GM10266 (cell line): ENCODE measurements around the gene SKIC2.
"Not testable (repeated sequence)": the region's sequence is repeated elsewhere in the genome, so short reads cannot be mapped to it uniquely, and the experiment has no call there.

ENCODE experiments used
- DNase-seq: peaks from one replicate; pipeline ENCODE4 v3.0.0; 2012; ENCODE audit errors: extremely low spot score
- CTCF ChIP-seq: IDR thresholded peaks from 2 replicates; pipeline ENCODE4 v1.5.1; 2012; ENCODE audit warnings: mild to moderate bottlenecking, low read depth; ENCODE audit not compliant: control insufficient read depth, insufficient read depth; ENCODE audit errors: missing control alignments

Gene SKIC2

GRCh38 chr6:31958741-31959739 is at the start of gene SKIC2, which contains the start of gene NELFE:
Gene SKIC2 (plus strand): TSS chr6:31959175. CDS start chr6:31959193, 18 bp downstream.
Gene NELFE (minus strand): TSS chr6:31958971. CDS start chr6:31958446, 525 bp downstream.
- DNase-seq: peak; percentile 98
- no peak for TF ChIP-seq CTCF

- DNase-seq: not testable (repeated sequence)
Measured at GRCh38 chr6:31909298-31909697, 49.7 kb upstream of the SKIC2 start.

- no peak for TF ChIP-seq CTCF
- DNase-seq: no peak
Measured at GRCh38 chr6:31911826-31912585, 47.0 kb upstream of the SKIC2 start.

- no peak for TF ChIP-seq CTCF
- DNase-seq: no peak
Measured at GRCh38 chr6:31915351-31915750, 43.6 kb upstream of the SKIC2 start.

GRCh38 chr6:31915756-31916155 is 43.2 kb upstream of the SKIC2 start:
- TF ChIP-seq CTCF: no peak
- DNase-seq: no peak

GRCh38 chr6:31918069-31918720 is 40.8 kb upstream of the SKIC2 start:
- no peak for DNase-seq
- no peak for TF ChIP-seq CTCF

- TF ChIP-seq CTCF: no peak
- no peak for DNase-seq
Measured at GRCh38 chr6:31919624-31920303, 39.2 kb upstream of the SKIC2 start.
